Adrenal gland (tissue), 12 donors: ENCODE measurements around the gene LRRC8E. TPM values are rescaled to one million over a fixed set of nuclear protein-coding genes. Genes with fewer than 3 reads are reported as not detected.
"Not testable (repeated sequence)": the region's sequence is repeated elsewhere in the genome, so short reads cannot be mapped to it uniquely, and the experiment has no call there.

Source experiments
- DNase-seq, 7 donors: peaks; one replicate each; pipeline ENCODE4 v3.0.0-alpha.2; 2019 to 2020
- H3K27ac ChIP-seq, 5 donors: fragments of 200-600 bp; sonication (generic) in 4 of 5; 1 replicate in 3 of 5; 2 replicates in 2 of 5; pipeline versions ENCODE4 v1.5.1 to v1.8.0; 2016 to 2020; ENCODE audit warnings: mild to moderate bottlenecking in 1 of 5
- H3K27me3 ChIP-seq: fragments of 200-600 bp; 2 replicates; pipeline ENCODE4 v1.8.0; 2021
- H3K36me3 ChIP-seq, 2 donors: fragments of 200-600 bp; replicated peaks in 1 of 2; 1 replicate in 1 of 2; 2 replicates in 1 of 2; pipeline versions ENCODE4 v1.5.1 to v1.8.0; 2018 to 2022
- H3K4me1 ChIP-seq, 2 donors: fragments of 200-600 bp; replicated peaks in 1 of 2; 1 replicate in 1 of 2; 2 replicates in 1 of 2; pipeline versions ENCODE4 v1.5.1 to v1.8.0; 2018 to 2021
- H3K4me3 ChIP-seq, 4 donors: fragments of 200-600 bp; sonication (generic) in 3 of 4; one replicate each; pipeline ENCODE4 v1.5.1; 2016 to 2018
- H3K9me3 ChIP-seq, 3 donors: fragments of 200-600 bp; sonication (generic) in 1 of 3; replicated peaks in 1 of 3; 1 replicate in 2 of 3; 2 replicates in 1 of 3; pipeline versions ENCODE4 v1.5.1 to v1.8.0; 2016 to 2021
- POLR2A ChIP-seq, 2 donors: fragments of 450-650 bp; IDR thresholded peaks; one replicate each; pipeline ENCODE4 v1.6.1; 2017; ENCODE audit warnings: antibody characterized with exemption in 2 of 2, mild to moderate bottlenecking in 2 of 2, moderate library complexity in 1 of 2
- WGBS, 4 donors: extraction: QIAGEN DNeasy Blood & Tissue Kit in 2 of 4; methylation state at CpG; one replicate each; pipeline versions ENCODE4 v1.1.5 to v1.1.7; 2013 to 2017; 5-methylcytosine and 5-hydroxymethylcytosine counted together
- intact Hi-C, 2 donors: fragments of 100-400 bp; cut with DNase I; formaldehyde crosslinking; loops; one replicate each; pipeline versions ENCODE4 v1.14.1 to v1.15.0; 2022 to 2023
- polyA plus RNA-seq, 3 donors: library from polyadenylated mRNA; stranded (reverse); fragments of 200-250 nt in 2 of 3; fragments of 350-450 nt in 1 of 3; fragmentation: Illumina TruSeq in 1 of 3; extraction: RNeasy Lipid Tissue Mini Kit (QIAGEN cat#74804) in 1 of 3; gene quantifications; one replicate each; pipeline ENCODE4 v1.2.3, GENCODE V29; 2013 to 2014
- total RNA-seq, 9 donors: library from RNA; depleted of rRNA in 4 of 9; stranded (reverse); fragments of >200 nt in 4 of 9; fragments of 120-200 nt in 1 of 9; fragmentation: NEBNext Ultra II Directional in 1 of 9; extraction: Animal tissue kit (Norgen Biotek cat#: 25700) in 1 of 9; gene quantifications; one replicate each; pipeline versions ENCODE4 v1.1.0 to v1.2.4, GENCODE V29; 2013 to 2023
- TF ChIP-seq, protein P1 (sequence below), 6 experiments: fragments of 450-650 bp in 4 of 6; fragments of 200-600 bp in 2 of 6; sonication (generic) in 1 of 6; IDR thresholded peaks; 1 replicate in 5 of 6; 2 replicates in 1 of 6; pipeline versions ENCODE4 v1.5.1 to v1.8.0; 2016 to 2021; ENCODE audit warnings: antibody characterized with exemption in 6 of 6, mild to moderate bottlenecking in 2 of 6, moderate library complexity in 1 of 6
- donor health status: healthy with polysubstance abuse.
- donor health status: Bipolar disorder and iron deficiency.
- donor health status: DM: yes; HTN: yes; CAD: no.
- donor health status: DM: no; HTN: no; CAD: no.
- donor health status: DM: no; HTN: no; CAD: no.
- donor health status: DM: yes; HTN: yes; CAD: no.

LRRC8E gene
- total and polyA plus RNA-seq, 12 donors, result 0.67 to 22.9 (median 11.2) TPM

- intact Hi-C loops, result no loop called here
- Histone ChIP-seq H3K4me3 (no peak overlapping the region), H3K9me3 (no peaks in the 10 kb centered on the region), H3K36me3 (no peaks in the 10 kb centered on the region), H3K27ac (no peak overlapping the region), H3K27me3 (no peaks in the 10 kb centered on the region), H3K4me1 (peaks cover 5 to 13% of the 10 kb centered on the region in 2 donors)
- 84 to 91% (median 88%) methylated on average over 31 to 38 of the region's 38 CpGs for WGBS, 4 donors
- TF ChIP-seq POLR2A (IDR thresholded peaks at IDR 0.05), result no peak
- TF ChIP-seq, protein P1, sequence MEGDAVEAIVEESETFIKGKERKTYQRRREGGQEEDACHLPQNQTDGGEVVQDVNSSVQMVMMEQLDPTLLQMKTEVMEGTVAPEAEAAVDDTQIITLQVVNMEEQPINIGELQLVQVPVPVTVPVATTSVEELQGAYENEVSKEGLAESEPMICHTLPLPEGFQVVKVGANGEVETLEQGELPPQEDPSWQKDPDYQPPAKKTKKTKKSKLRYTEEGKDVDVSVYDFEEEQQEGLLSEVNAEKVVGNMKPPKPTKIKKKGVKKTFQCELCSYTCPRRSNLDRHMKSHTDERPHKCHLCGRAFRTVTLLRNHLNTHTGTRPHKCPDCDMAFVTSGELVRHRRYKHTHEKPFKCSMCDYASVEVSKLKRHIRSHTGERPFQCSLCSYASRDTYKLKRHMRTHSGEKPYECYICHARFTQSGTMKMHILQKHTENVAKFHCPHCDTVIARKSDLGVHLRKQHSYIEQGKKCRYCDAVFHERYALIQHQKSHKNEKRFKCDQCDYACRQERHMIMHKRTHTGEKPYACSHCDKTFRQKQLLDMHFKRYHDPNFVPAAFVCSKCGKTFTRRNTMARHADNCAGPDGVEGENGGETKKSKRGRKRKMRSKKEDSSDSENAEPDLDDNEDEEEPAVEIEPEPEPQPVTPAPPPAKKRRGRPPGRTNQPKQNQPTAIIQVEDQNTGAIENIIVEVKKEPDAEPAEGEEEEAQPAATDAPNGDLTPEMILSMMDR (IDR thresholded peaks at IDR 0.05), result no peak
- DNase-seq, result no peak
Observed at GRCh38 chr19:7856679-7857663, 31.3 kb upstream of the LRRC8E start.

DNA sequence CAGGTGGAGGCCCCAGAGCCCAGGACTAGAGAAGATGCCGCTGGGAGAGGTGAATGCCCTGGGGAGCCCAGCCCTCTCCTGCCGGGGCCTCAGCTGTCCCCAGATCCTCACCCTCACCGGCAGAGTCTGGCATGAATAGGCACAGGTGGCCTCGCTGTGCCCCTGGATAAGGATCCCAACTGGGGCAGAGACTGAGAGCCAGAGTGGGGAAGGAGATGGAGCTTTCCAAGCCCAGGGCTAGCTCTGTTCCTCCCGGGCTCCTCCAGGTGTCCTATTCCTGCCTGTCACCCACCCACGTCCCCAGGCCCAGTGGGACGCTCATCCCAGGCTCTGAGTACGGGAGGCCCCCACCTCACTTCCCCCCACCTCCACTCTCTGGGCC, 30.6 kb upstream of the LRRC8E start:
- no peak for DNase-seq
- no peaks in the 10 kb centered on the region for H3K27me3 ChIP-seq
- peaks cover 9 to 18% of the 10 kb centered on the region in 2 donors for H3K4me1 ChIP-seq
- TF ChIP-seq, protein P1 (IDR thresholded peaks at IDR 0.05), result no peak
- no peak for TF ChIP-seq POLR2A (IDR thresholded peaks at IDR 0.05)
- no peaks in the 10 kb centered on the region for H3K9me3 ChIP-seq
- intact Hi-C loops, result no loop called here
- no peak overlapping the region for H3K4me3 ChIP-seq
- no peak overlapping the region for H3K27ac ChIP-seq
- H3K36me3 ChIP-seq, result no peaks in the 10 kb centered on the region
- WGBS, 4 donors, result 77 to 90% (median 80%) methylated on average over 4 to 8 of the region's 8 CpGs

GRCh38 chr19:7858109-7858770, 30.1 kb upstream of the LRRC8E start:
- H3K36me3 ChIP-seq, result no peaks in the 10 kb centered on the region
- intact Hi-C loops, result no loop called here

GRCh38 chr19:7859087-7859486, 29.2 kb upstream of the LRRC8E start:
- intact Hi-C loops, H3K9me3 ChIP-seq, H3K27me3 ChIP-seq, H3K36me3 ChIP-seq, H3K4me3 ChIP-seq, H3K27ac ChIP-seq, DNase-seq: not testable (repeated sequence)
- WGBS, 4 donors, result 91 to 99% (median 98%) methylated on average over 8 of the region's 8 CpGs
- peaks cover 9 to 11% of the 10 kb centered on the region in 2 donors for H3K4me1 ChIP-seq

More at GRCh38 chr19:7858109-7858770, 30.1 kb upstream of the LRRC8E start:
- Histone ChIP-seq H3K27ac (no peak overlapping the region), H3K4me1 (peaks cover 9 to 14% of the 10 kb centered on the region in 2 donors), H3K9me3 (no peaks in the 10 kb centered on the region), H3K27me3 (no peaks in the 10 kb centered on the region), H3K4me3 (no peak overlapping the region)
- DNase-seq, result peak in 2 of 7 donors; percentile 13 to 76
- 72 to 87% (median 76%) methylated on average over 14 to 29 of the region's 29 CpGs for WGBS, 4 donors
- no peak for TF ChIP-seq POLR2A (IDR thresholded peaks at IDR 0.05)
- TF ChIP-seq, protein P1 (IDR thresholded peaks at IDR 0.05), result no peak
